Endothelial cell of umbilical vein (primary cell): Measurements from ENCODE around the gene JUNB.

Source experiments
- CTCF ChIP-seq, 2 donors: IDR thresholded peaks; 1 replicate in 1 of 2; 2 replicates in 1 of 2; pipeline ENCODE4 v1.5.1; 2011; ENCODE audit warnings: low read length in 2 of 2, mild to moderate bottlenecking in 2 of 2, moderate library complexity in 2 of 2, control low read depth in 1 of 2, inconsistent platforms in 1 of 2, low read depth in 1 of 2; ENCODE audit not compliant: insufficient read depth in 1 of 2; ENCODE audit errors: extremely low read depth in 1 of 2
- EZH2 ChIP-seq: IDR thresholded peaks from 2 replicates; pipeline ENCODE4 v1.6.1; 2012; ENCODE audit warnings: borderline replicate concordance, low read depth, mild to moderate bottlenecking, moderate library complexity, low read length, inconsistent platforms; ENCODE audit not compliant: severe bottlenecking
- POLR2A ChIP-seq: IDR thresholded peaks from 2 replicates; pipeline ENCODE4 v1.6.1; 2012; ENCODE audit warnings: low read depth, mild to moderate bottlenecking, control low read depth, low read length
- POLR2AphosphoS5 ChIP-seq: IDR thresholded peaks from 2 replicates; pipeline ENCODE4 v1.6.1; 2012; ENCODE audit warnings: low read depth, mild to moderate bottlenecking, control low read depth, low read length, moderate library complexity; ENCODE audit not compliant: insufficient read depth

- TF ChIP-seq POLR2A = no peak
- no peak for TF ChIP-seq POLR2AphosphoS5
- no peak for TF ChIP-seq CTCF (IDR thresholded peaks at IDR 0.05; ENCODE audit: extremely low read depth in 1 of 2, insufficient read depth in 1 of 2, low read depth in 1 of 2, low read length in 2 of 2)
- no peak for TF ChIP-seq EZH2
Measured at GRCh38 chr19:12778017-12778904, 13.0 kb upstream of the JUNB start.
